Natural killer cell treated with Interleukin-12 subunit alpha and Interleukin-12 subunit beta and Interleukin-15 and Interleukin-18, amount 100 ng/mL, for 72 hours (primary cell): ENCODE results near the gene RNASE13. TPM values are rescaled to one million over a fixed set of nuclear protein-coding genes. Genes with fewer than 3 reads are reported as not detected.
"Not testable (repeated sequence)": the region's sequence is repeated elsewhere in the genome, so short reads cannot be mapped to it uniquely, and the experiment has no call there.

Source experiments
- ATAC-seq, 2 donors: fragments of 150-1000 bp; cut with Tn5 transposase in 1 of 2; sonication (Bioruptor Pico), chemical (Tn5 transposase) in 1 of 2; 2 replicates each; pipeline ENCODE4 v1.10.0; 2021
- DNase-seq: peaks from one replicate; pipeline ENCODE4 v3.0.0; 2022; ENCODE audit warnings: low spot score
- H3K27ac Mint-ChIP-seq, 2 donors: 1 replicate in 1 of 2; 2 replicates in 1 of 2; pipeline ENCODE4 v1.8.0; 2022; ENCODE audit warnings: mixed read lengths in 2 of 2, mild to moderate bottlenecking in 1 of 2, moderate library complexity in 1 of 2
- H3K27me3 Mint-ChIP-seq, 2 donors: 1 replicate in 1 of 2; 2 replicates in 1 of 2; pipeline ENCODE4 v1.8.0; 2022; ENCODE audit warnings: mixed read lengths in 2 of 2
- H3K36me3 Mint-ChIP-seq: one replicate; pipeline ENCODE4 v1.8.0; 2022; ENCODE audit warnings: mixed read lengths
- H3K4me1 Mint-ChIP-seq, 2 donors: 1 replicate in 1 of 2; 2 replicates in 1 of 2; pipeline ENCODE4 v1.8.0; 2022; ENCODE audit warnings: low read depth in 2 of 2, mixed read lengths in 2 of 2, mild to moderate bottlenecking in 1 of 2
- H3K4me3 Mint-ChIP-seq: one replicate; pipeline ENCODE4 v1.8.0; 2022; ENCODE audit warnings: mixed read lengths
- H3K9me3 Mint-ChIP-seq: 2 replicates; pipeline ENCODE4 v1.8.0; 2022; ENCODE audit warnings: mixed read lengths
- total RNA-seq, 2 donors: library from RNA; stranded (reverse); gene quantifications; one replicate each; pipeline ENCODE4 v1.2.3, GENCODE V29; 2022

Gene RNASE13
- total RNA-seq, 2 donors from 2014 or later: not detected

- Mint-ChIP-seq H3K9me3 (no peaks in the 10 kb centered on the region), H3K36me3 (peaks cover 26% of the 10 kb centered on the region), H3K4me1 (peaks cover 16 to 20% of the 10 kb centered on the region in 2 donors), H3K27ac (peak within 1 kb of the TSS; percentile 85 to 91), H3K27me3 (peaks cover 0 to 2% of the 10 kb centered on the region in 2 donors), H3K4me3 (peak within 1 kb of the TSS; percentile 92)
- ATAC-seq (peak; percentile 97 to 98), DNase-seq (peak; percentile 93)
These were observed 44.6 kb downstream of the RNASE13 start, which contains the start of gene METTL17 for GRCh38 chr14:20989787-20990600. Gene METTL17 (plus strand): TSS chr14:20989980. CDS start chr14:20990003, 23 bp downstream.

- Mint-ChIP-seq H3K9me3 (no peaks in the 10 kb centered on the region), H3K4me3 (peak overlapping the region; percentile 92), H3K27ac (peak overlapping the region; percentile 85 to 91), H3K4me1 (peaks cover 12 to 15% of the 10 kb centered on the region in 2 donors), H3K27me3 (peaks cover 0 to 2% of the 10 kb centered on the region in 2 donors), H3K36me3 (peaks cover 20% of the 10 kb centered on the region)
- no peak for DNase-seq
- ATAC-seq: no peak
These were observed 45.2 kb downstream of the RNASE13 start for GRCh38 chr14:20989471-20989786.

DNA sequence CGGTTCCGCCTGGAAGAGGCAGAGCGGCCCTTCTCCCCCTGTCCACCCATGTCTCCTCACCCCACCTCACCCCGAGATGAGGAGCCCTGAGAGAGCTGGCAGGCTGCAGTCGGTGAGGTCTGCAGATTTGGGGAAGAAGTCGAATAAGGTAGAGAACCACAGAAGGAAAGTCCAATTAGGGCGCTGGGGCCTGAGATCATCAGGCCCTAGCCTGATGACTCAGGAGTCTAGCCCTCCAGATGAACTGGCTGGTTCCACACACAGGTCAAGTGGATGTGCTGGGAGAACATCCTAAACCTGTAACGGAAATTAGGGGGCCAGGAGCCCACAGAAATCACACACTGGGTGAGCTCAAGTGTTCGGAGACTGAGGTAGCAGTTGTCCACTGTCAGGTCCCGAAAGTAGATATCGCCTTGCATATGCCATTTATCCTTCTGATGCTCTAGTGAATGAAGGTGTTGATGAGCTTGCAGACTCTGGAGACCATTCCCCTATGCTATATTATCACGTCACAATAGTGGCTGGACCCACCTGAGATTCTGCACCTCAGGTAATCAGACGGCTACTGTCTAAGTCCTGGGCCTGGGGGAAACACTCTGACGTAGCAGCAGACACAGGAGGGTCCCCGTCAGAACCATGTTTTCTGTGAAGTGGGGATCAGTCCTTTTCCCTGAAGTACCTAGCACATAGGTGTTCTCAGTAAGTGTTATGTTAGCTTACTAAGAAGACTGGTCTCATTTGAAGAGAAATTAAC is 45.7 kb downstream of the RNASE13 start:
- DNase-seq (no peak), ATAC-seq (no peak)
- H3K36me3 Mint-ChIP-seq: peaks cover 15% of the 10 kb centered on the region

GRCh38 chr14:20986811-20987210 is 47.8 kb downstream of the RNASE13 start:
- Mint-ChIP-seq H3K4me3 (no peak overlapping the region), H3K9me3 (no peaks in the 10 kb centered on the region), H3K36me3 (peaks cover 1% of the 10 kb centered on the region), H3K27ac (no peak overlapping the region), H3K4me1 (peaks cover 7 to 9% of the 10 kb centered on the region in 2 donors), H3K27me3 (peaks cover 13 to 21% of the 10 kb centered on the region in 2 donors)
- no peak for DNase-seq
- ATAC-seq: no peak

More for the DNA sequence above, 45.7 kb downstream of the RNASE13 start:
- H3K27me3 Mint-ChIP-seq: peaks cover 4% of the 10 kb centered on the region in 2 donors
- peak overlapping the region; percentile 74 to 85 for H3K27ac Mint-ChIP-seq
- H3K4me1 Mint-ChIP-seq: peaks cover 12 to 13% of the 10 kb centered on the region in 2 donors
- no peaks in the 10 kb centered on the region for H3K9me3 Mint-ChIP-seq
- H3K4me3 Mint-ChIP-seq: peak overlapping the region; percentile 42

DNA sequence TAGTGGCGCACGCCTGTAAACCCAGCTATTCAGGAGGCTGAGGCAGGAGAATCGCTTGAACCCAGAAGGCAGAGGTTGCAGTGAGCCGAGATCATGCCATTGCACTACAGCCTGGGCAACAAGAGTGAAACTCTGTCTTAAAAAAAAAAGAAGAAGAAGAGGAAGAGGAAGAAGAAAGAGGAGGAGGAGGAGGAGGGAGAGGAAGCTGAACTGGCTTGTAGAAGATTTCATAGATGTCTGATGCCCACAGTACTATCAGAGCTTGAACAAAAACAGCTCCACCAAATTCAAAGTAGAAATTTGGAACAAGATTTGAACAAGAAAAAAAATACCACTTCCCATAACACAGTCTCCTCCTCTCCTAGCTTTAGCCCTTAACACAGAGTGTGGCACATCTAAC is 49.0 kb downstream of the RNASE13 start:
- not testable (repeated sequence) for H3K4me3 Mint-ChIP-seq, ATAC-seq, H3K27ac Mint-ChIP-seq, DNase-seq, H3K4me1 Mint-ChIP-seq, H3K9me3 Mint-ChIP-seq, H3K36me3 Mint-ChIP-seq
- H3K27me3 Mint-ChIP-seq: peaks cover 13 to 21% of the 10 kb centered on the region in 2 donors

Other genes with a start within 250 kb of the RNASE13 start
- gene RNASE1, start 232.0 kb downstream of the RNASE13 start, total RNA-seq: not detected
- gene RNASE3, start 143.4 kb downstream of the RNASE13 start, total RNA-seq: not detected
- not detected for gene RNASE2, start 79.3 kb downstream of the RNASE13 start, total RNA-seq
- gene METTL17, start 44.8 kb downstream of the RNASE13 start, total RNA-seq: 100 to 1,000 TPM in 1 of 2 donors, 10 to 100 TPM in 1; 70.5 to 101 TPM
- gene SLC39A2, start 35.5 kb downstream of the RNASE13 start, total RNA-seq: under 1 TPM in 1 of 2 donors, not detected in 1; 0.53 TPM
- gene NDRG2, start 9.7 kb downstream of the RNASE13 start, total RNA-seq: 1 to 10 TPM; 1.9 to 3.1 TPM
- not detected for gene TPPP2, start 4.6 kb downstream of the RNASE13 start, total RNA-seq
- gene RNASE7, start 7.6 kb upstream of the RNASE13 start, total RNA-seq: not detected
- not detected for gene RNASE8, start 23.0 kb upstream of the RNASE13 start, total RNA-seq
- under 1 TPM; 0.36 to 0.75 TPM for gene ARHGEF40, start 35.5 kb upstream of the RNASE13 start, total RNA-seq
- gene ZNF219, start 63.8 kb upstream of the RNASE13 start, total RNA-seq: 1 to 10 TPM; 4.5 to 9.5 TPM
- not detected for gene TMEM253, start 66.3 kb upstream of the RNASE13 start, total RNA-seq
- gene OR5AU1, start 121.3 kb upstream of the RNASE13 start, total RNA-seq: not detected
- 100 to 1,000 TPM; 834 to 917 TPM for gene HNRNPC, start 234.6 kb upstream of the RNASE13 start, total RNA-seq
- under 1 TPM in 1 of 2 donors, not detected in 1; 0.17 TPM for gene RPGRIP1, start 245.3 kb upstream of the RNASE13 start, total RNA-seq